HG02938 (cell line): ENCODE measurements around the gene SLC32A1.

Experiments used
- ATAC-seq: cut with Tn5 transposase; IDR thresholded peaks from one replicate; pipeline ENCODE4 v1.9.1; 2021; ENCODE audit warnings: mild to moderate bottlenecking, moderate library complexity; ENCODE audit not compliant: unreplicated experiment

SLC32A1 gene

GRCh38 chr20:38723848-38724625 lies at the start of gene SLC32A1:
Gene SLC32A1, plus strand, starts transcription at chr20:38724486. Its CDS starts 239 bp downstream, at chr20:38724725.
- ATAC-seq: no peak

GRCh38 chr20:38674765-38675133 lies 49.5 kb upstream of the SLC32A1 start:
- no peak for ATAC-seq

- no peak for ATAC-seq
Measured at GRCh38 chr20:38676576-38676975, 47.7 kb upstream of the SLC32A1 start.

GRCh38 chr20:38680500-38681306 lies 43.6 kb upstream of the SLC32A1 start:
- no peak for ATAC-seq

- ATAC-seq: no peak
Measured at GRCh38 chr20:38685271-38685670, 39.0 kb upstream of the SLC32A1 start.

- ATAC-seq: no peak
Measured at GRCh38 chr20:38685853-38686473, 38.3 kb upstream of the SLC32A1 start.

GRCh38 chr20:38692436-38693411 lies 31.6 kb upstream of the SLC32A1 start:
- ATAC-seq: no peak

- no peak for ATAC-seq
Measured at GRCh38 chr20:38697306-38697705, 27.0 kb upstream of the SLC32A1 start.

- ATAC-seq: no peak
Measured at GRCh38 chr20:38698541-38698940, 25.7 kb upstream of the SLC32A1 start.

- ATAC-seq: no peak
Measured at GRCh38 chr20:38700141-38700540, 24.1 kb upstream of the SLC32A1 start.

- no peak for ATAC-seq
Measured at GRCh38 chr20:38700926-38701325, 23.4 kb upstream of the SLC32A1 start.

- ATAC-seq: no peak
Measured at GRCh38 chr20:38703526-38703925, 20.8 kb upstream of the SLC32A1 start.

- no peak for ATAC-seq
Measured at GRCh38 chr20:38704136-38704535, 20.1 kb upstream of the SLC32A1 start.

- no peak for ATAC-seq
Measured at GRCh38 chr20:38706509-38706908, 17.8 kb upstream of the SLC32A1 start.

GRCh38 chr20:38714308-38714707 lies 10.0 kb upstream of the SLC32A1 start:
- no peak for ATAC-seq

GRCh38 chr20:38715646-38716045 lies 8.6 kb upstream of the SLC32A1 start:
- no peak for ATAC-seq

- no peak for ATAC-seq
Measured at GRCh38 chr20:38722683-38723016, 1.6 kb upstream of the SLC32A1 start.

- no peak for ATAC-seq
Measured at GRCh38 chr20:38723017-38723847, 1.1 kb upstream of the SLC32A1 start.

- no peak for ATAC-seq
Measured at GRCh38 chr20:38724626-38725147, 401 bp downstream of the SLC32A1 start.
